WTC11 (cell line): Measurements from ENCODE around the gene PTPN1.
A peak's percentile ranks its signal among the peaks of the same experiment; 100 is the strongest.

Experiments
- ATF3 ChIP-seq: sonication (generic); formaldehyde crosslinking; conservative IDR thresholded peaks from 2 replicates; pipeline ENCODE4 v1.8.1; 2022; ENCODE audit warnings: mild to moderate bottlenecking, missing genetic modification reagents
- CTCF ChIP-seq: fragments of 200-600 bp; IDR thresholded peaks from 2 replicates; pipeline ENCODE4 v1.8.0; 2022; ENCODE audit warnings: antibody characterized with exemption
- E2F4 ChIP-seq: sonication (generic); formaldehyde crosslinking; IDR thresholded peaks from 2 replicates; pipeline ENCODE4 v1.8.1; 2022; ENCODE audit warnings: low read depth, mild to moderate bottlenecking, moderate library complexity, missing genetic modification reagents, borderline replicate concordance
- FOXP4 ChIP-seq: sonication (generic); formaldehyde crosslinking; IDR thresholded peaks from 2 replicates; pipeline ENCODE4 v1.8.0; 2022; ENCODE audit warnings: mild to moderate bottlenecking, missing genetic modification reagents
- GRHL2 ChIP-seq: fragments of 250-450 bp; sonication (Bioruptor Pico); IDR thresholded peaks from 2 replicates; pipeline ENCODE4 v1.8.0; 2022; ENCODE audit warnings: mild to moderate bottlenecking, moderate library complexity; ENCODE audit not compliant: insufficient replicate concordance, severe bottlenecking
- MXD4 ChIP-seq: fragments of 250-450 bp; sonication (Bioruptor Pico); IDR thresholded peaks from 2 replicates; pipeline ENCODE4 v1.8.0; 2021; ENCODE audit warnings: mild to moderate bottlenecking, moderate library complexity, borderline replicate concordance
- OVOL2 ChIP-seq: fragments of 250-450 bp; sonication (Bioruptor Pico); IDR thresholded peaks from 2 replicates; pipeline ENCODE4 v1.9.0; 2021; ENCODE audit warnings: mild to moderate bottlenecking, borderline replicate concordance
- RELA ChIP-seq: sonication (generic); formaldehyde crosslinking; IDR thresholded peaks from 2 replicates; pipeline ENCODE4 v1.8.1; 2022; ENCODE audit warnings: missing genetic modification reagents, mild to moderate bottlenecking, borderline replicate concordance
- SP1 ChIP-seq: sonication (generic); formaldehyde crosslinking; conservative IDR thresholded peaks from 2 replicates; pipeline ENCODE4 v1.8.1; 2022; ENCODE audit warnings: missing genetic modification reagents
- TCF7 ChIP-seq: sonication (generic); formaldehyde crosslinking; IDR thresholded peaks from 2 replicates; pipeline ENCODE4 v1.8.0; 2022; ENCODE audit warnings: mild to moderate bottlenecking, low read depth, missing genetic modification reagents, moderate library complexity
- USF1 ChIP-seq: sonication (generic); formaldehyde crosslinking; IDR thresholded peaks from 2 replicates; pipeline ENCODE4 v1.8.0; 2022; ENCODE audit warnings: mild to moderate bottlenecking, missing genetic modification reagents
- ZNF281 ChIP-seq: sonication (generic); formaldehyde crosslinking; IDR thresholded peaks from 2 replicates; pipeline ENCODE4 v1.8.0; 2023; ENCODE audit warnings: mild to moderate bottlenecking, missing genetic modification reagents

- peak; percentile 60 for TF ChIP-seq CTCF
- no peak for TF ChIP-seq USF1 (CRISPR knock-in tag)
- TF ChIP-seq ATF3, result no peak
- TF ChIP-seq FOXP4 (CRISPR knock-in tag), result no peak
- no peak for TF ChIP-seq E2F4 (CRISPR knock-in tag)
- no peak for TF ChIP-seq MXD4
- TF ChIP-seq TCF7 (CRISPR knock-in tag), result no peak
- TF ChIP-seq SP1 (CRISPR knock-in tag), result no peak
- no peak for TF ChIP-seq GRHL2
- TF ChIP-seq RELA (CRISPR knock-in tag), result no peak
- no peak for TF ChIP-seq OVOL2
- TF ChIP-seq ZNF281, result no peak
Observed at GRCh38 chr20:50478162-50478990, 31.8 kb upstream of the PTPN1 start.
